H1 (cell line): ENCODE data around the gene CMTM5. TPM values are rescaled to one million over a fixed set of nuclear protein-coding genes. Genes with fewer than 3 reads are reported as not detected.

ENCODE experiments used
- CTCF ChIA-PET: fragments of 300-600 bp; sonication (Branson Sonifier 250); formaldehyde crosslinking; loops from one replicate; lab custom pipeline; 2021; ENCODE audit not compliant: partially characterized antibody; lab: Charles Lee
- POLR2A ChIA-PET: fragments of 300-600 bp; sonication (Branson Sonifier 250); formaldehyde crosslinking; loops from one replicate; lab custom pipeline; 2021; ENCODE audit warnings: inconsistent platforms; ENCODE audit not compliant: partially characterized antibody; lab: Charles Lee
- DNase-seq, 2 experiments: peaks; one replicate each; pipeline versions ENCODE4 v3.0.0 to v3.0.0-alpha.2; 2010 to 2022; ENCODE audit warnings: low spot score in 2 of 2, low read depth in 1 of 2, mixed read lengths in 1 of 2
- FAIRE-seq: peaks from 2 replicates; lab custom pipeline; 2011; peaks lifted over from hg19 to GRCh38; lab: Jason Lieb, UNC
- H2AFZ ChIP-seq: 2 replicates; pipeline ENCODE4 v1.8.1; 2012; ENCODE audit warnings: low read length, inconsistent platforms
- H2AK5ac ChIP-seq: 2 replicates; pipeline ENCODE4 v1.6.1; 2013; ENCODE audit warnings: low read depth, low read length
- H2BK120ac ChIP-seq: replicated peaks from 2 replicates; pipeline ENCODE3; 2013; ENCODE audit warnings: low read depth, low read length, inconsistent platforms
- H2BK12ac ChIP-seq: 2 replicates; pipeline ENCODE4 v1.6.1; 2013; ENCODE audit warnings: low read depth, low read length
- H2BK15ac ChIP-seq: 2 replicates; pipeline ENCODE4 v1.6.1; 2013; ENCODE audit warnings: low read length
- H2BK20ac ChIP-seq: 2 replicates; pipeline ENCODE4 v1.6.1; 2013; ENCODE audit warnings: low read length
- H2BK5ac ChIP-seq: 2 replicates; pipeline ENCODE4 v1.6.1; 2013; ENCODE audit warnings: low read depth, low read length
- H3K14ac ChIP-seq: 2 replicates; pipeline ENCODE4 v1.6.1; 2013; ENCODE audit warnings: inconsistent platforms; ENCODE audit not compliant: insufficient read length
- H3K18ac ChIP-seq: 2 replicates; pipeline ENCODE4 v1.6.1; 2013; ENCODE audit warnings: low read length; ENCODE audit errors: extremely low read depth
- H3K23ac ChIP-seq: 2 replicates; pipeline ENCODE4 v1.6.1; 2013; ENCODE audit warnings: inconsistent platforms; ENCODE audit not compliant: insufficient read length
- H3K23me2 ChIP-seq: 2 replicates; pipeline ENCODE4 v1.6.1; 2013; ENCODE audit warnings: low read depth, low read length
- H3K27ac ChIP-seq: 2 replicates; pipeline ENCODE4 v1.6.1; 2011; ENCODE audit warnings: low read depth, low read length, inconsistent platforms
- H3K27me3 ChIP-seq, 4 experiments: replicated peaks in 1 of 4; 1 replicate in 1 of 4; 2 replicates in 3 of 4; pipeline versions ENCODE4 v1.6.1 to v1.8.1; 2011 to 2013; ENCODE audit warnings: low read length in 3 of 4, mild to moderate bottlenecking in 3 of 4, inconsistent platforms in 2 of 4, mixed read lengths in 2 of 4, moderate library complexity in 1 of 4; ENCODE audit not compliant: control insufficient read depth in 3 of 4, insufficient read depth in 3 of 4; ENCODE audit errors: extremely low read depth in 1 of 4
- H3K36me3 ChIP-seq, 4 experiments: 2 replicates each; pipeline versions ENCODE4 v1.6.1 to v1.8.1; 2011 to 2013; ENCODE audit warnings: mild to moderate bottlenecking in 4 of 4, low read length in 3 of 4, moderate library complexity in 2 of 4, control low read depth in 1 of 4, inconsistent platforms in 1 of 4; ENCODE audit not compliant: insufficient read depth in 4 of 4, control insufficient read depth in 2 of 4
- H3K4ac ChIP-seq: replicated peaks from 2 replicates; pipeline ENCODE3; 2013; ENCODE audit warnings: low read length, low read depth, mixed read lengths, inconsistent platforms; ENCODE audit not compliant: insufficient read length
- H3K4me1 ChIP-seq, 4 experiments: replicated peaks in 1 of 4; 1 replicate in 1 of 4; 2 replicates in 3 of 4; pipeline versions ENCODE4 v1.6.1 to v1.8.1; 2011 to 2013; ENCODE audit warnings: low read length in 3 of 4, inconsistent platforms in 2 of 4, mixed read lengths in 1 of 4; ENCODE audit not compliant: insufficient read depth in 4 of 4, control insufficient read depth in 3 of 4
- H3K4me2 ChIP-seq, 2 experiments: 2 replicates each; pipeline versions ENCODE4 v1.6.1 to v1.8.1; 2011 to 2013; ENCODE audit warnings: low read depth in 2 of 2, low read length in 2 of 2, control low read depth in 1 of 2, inconsistent platforms in 1 of 2, mild to moderate bottlenecking in 1 of 2; ENCODE audit not compliant: insufficient read depth in 1 of 2
- H3K4me3 ChIP-seq, 4 experiments: fragments of 200-600, 300-600 bp in 1 of 4; sonication (generic), shearing (Covaris generic), sonication (Bioruptor Twin) in 1 of 4; 2 replicates each; pipeline versions ENCODE4 v1.5.1 to v1.8.1; 2011 to 2016; ENCODE audit warnings: low read length in 4 of 4, low read depth in 3 of 4, control low read depth in 2 of 4, inconsistent platforms in 2 of 4, mild to moderate bottlenecking in 2 of 4, mixed read lengths in 1 of 4, moderate library complexity in 1 of 4; ENCODE audit not compliant: insufficient read depth in 2 of 4; ENCODE audit errors: extremely low read depth in 1 of 4
- H3K56ac ChIP-seq: replicated peaks from 2 replicates; pipeline ENCODE3; 2013; ENCODE audit warnings: low read depth, mild to moderate bottlenecking, mixed read lengths, low read length, inconsistent platforms; ENCODE audit not compliant: insufficient read length
- H3K79me1 ChIP-seq: 2 replicates; pipeline ENCODE4 v1.6.1; 2013; ENCODE audit warnings: low read depth, low read length, control low read depth
- H3K79me2 ChIP-seq, 2 experiments: 2 replicates each; pipeline versions ENCODE4 v1.6.1 to v1.8.1; 2012 to 2013; ENCODE audit warnings: low read length in 2 of 2, mild to moderate bottlenecking in 2 of 2, inconsistent platforms in 1 of 2; ENCODE audit not compliant: insufficient read depth in 2 of 2, control insufficient read depth in 1 of 2
- H3K9ac ChIP-seq, 4 experiments: replicated peaks in 1 of 4; 1 replicate in 1 of 4; 2 replicates in 3 of 4; pipeline versions ENCODE4 v1.6.1 to v1.8.1; 2011 to 2013; ENCODE audit warnings: low read depth in 3 of 4, low read length in 3 of 4, control low read depth in 2 of 4, mild to moderate bottlenecking in 2 of 4, moderate library complexity in 2 of 4, inconsistent platforms in 1 of 4; ENCODE audit errors: extremely low read depth in 1 of 4
- H3K9me3 ChIP-seq, 2 experiments: 2 replicates each; pipeline versions ENCODE4 v1.6.1 to v1.8.1; 2012 to 2013; ENCODE audit warnings: mild to moderate bottlenecking in 2 of 2, moderate library complexity in 2 of 2, control low read depth in 1 of 2, inconsistent platforms in 1 of 2, low read depth in 1 of 2, low read length in 1 of 2, mixed read lengths in 1 of 2; ENCODE audit not compliant: insufficient read depth in 2 of 2
- H4K20me1 ChIP-seq, 2 experiments: replicated peaks in 1 of 2; 2 replicates each; pipeline versions ENCODE3 to v1.8.1; 2011 to 2013; ENCODE audit warnings: inconsistent platforms in 2 of 2, low read length in 2 of 2, mild to moderate bottlenecking in 1 of 2; ENCODE audit not compliant: insufficient read depth in 2 of 2, control insufficient read depth in 1 of 2
- H4K5ac ChIP-seq: 2 replicates; pipeline ENCODE4 v1.6.1; 2013; ENCODE audit warnings: low read length, low read depth, mixed read lengths, inconsistent platforms; ENCODE audit not compliant: insufficient read length
- H4K8ac ChIP-seq: 2 replicates; pipeline ENCODE4 v1.8.0; 2013; ENCODE audit warnings: mild to moderate bottlenecking, moderate library complexity, low read length, inconsistent platforms; ENCODE audit not compliant: insufficient read depth; ENCODE audit errors: extremely low read depth
- H4K91ac ChIP-seq: replicated peaks from 2 replicates; pipeline ENCODE3; 2013; ENCODE audit warnings: low read length, mixed read lengths, inconsistent platforms; ENCODE audit not compliant: insufficient read length
- ATF2 ChIP-seq: IDR thresholded peaks from 2 replicates; pipeline ENCODE4 v1.6.1; 2012; ENCODE audit warnings: low read length, inconsistent platforms
- BCL11A ChIP-seq, 2 experiments: IDR thresholded peaks; one replicate each; pipeline ENCODE4 v1.6.1; 2011; ENCODE audit warnings: low read depth in 2 of 2, low read length in 2 of 2, mild to moderate bottlenecking in 2 of 2
- GABPA ChIP-seq: IDR thresholded peaks from 2 replicates; pipeline ENCODE4 v1.6.1; 2011; ENCODE audit warnings: mild to moderate bottlenecking, low read length, moderate library complexity, borderline replicate concordance; ENCODE audit not compliant: insufficient read depth
- POU5F1 ChIP-seq: IDR thresholded peaks from 2 replicates; pipeline ENCODE4 v1.6.1; 2011; ENCODE audit warnings: low read depth, mild to moderate bottlenecking, low read length, moderate library complexity
- RAD21 ChIP-seq, 2 experiments: IDR thresholded peaks in 1 of 2; conservative IDR thresholded peaks in 1 of 2; 2 replicates each; pipeline ENCODE4 v1.6.1; 2011; ENCODE audit warnings: low read depth in 2 of 2, low read length in 2 of 2, improper control_type of control experiment in 1 of 2, inconsistent platforms in 1 of 2, mild to moderate bottlenecking in 1 of 2, moderate library complexity in 1 of 2
- RFX5 ChIP-seq: IDR thresholded peaks from 2 replicates; pipeline ENCODE4 v1.6.1; 2011; ENCODE audit warnings: low read depth, low read length, improper control_type of control experiment, borderline replicate concordance
- SP4 ChIP-seq: IDR thresholded peaks from 2 replicates; pipeline ENCODE4 v1.6.1; 2012; ENCODE audit warnings: low read length, inconsistent platforms
- TAF7 ChIP-seq: optimal IDR thresholded peaks from 2 replicates; pipeline ENCODE3; 2011; ENCODE audit warnings: low read depth, mild to moderate bottlenecking, inconsistent platforms, low read length, moderate library complexity, borderline replicate concordance
- USF2 ChIP-seq: IDR thresholded peaks from 2 replicates; pipeline ENCODE4 v1.6.1; 2011; ENCODE audit warnings: low read length, improper control_type of control experiment
- WGBS, 2 experiments: shearing (Covaris generic) in 1 of 2; methylation state at CpG; one replicate each; pipeline versions ENCODE4 v1.1.6 to v1.1.7; 2013 to 2015; ENCODE audit warnings: low lambda C conversion rate in 2 of 2, mixed read lengths in 2 of 2, inconsistent platforms in 1 of 2, low coverage in 1 of 2, missing lambda C conversion rate in 1 of 2; ENCODE audit not compliant: insufficient replicate concordance in 2 of 2, insufficient coverage in 1 of 2, insufficient read length in 1 of 2; ENCODE audit errors: extremely low coverage in 1 of 2, missing lambda C conversion rate in 1 of 2; 5-methylcytosine and 5-hydroxymethylcytosine counted together
- polyA plus RNA-seq, 7 experiments: library from polyadenylated mRNA; depleted of rRNA in 3 of 7; stranded (reverse) in 5 of 7; unstranded in 2 of 7; fragments of >200 nt in 5 of 7; fragments of 200-250 nt in 2 of 7; gene quantifications; 1 replicate in 5 of 7; 2 replicates in 1 of 7; 4 replicates in 1 of 7; pipeline versions ENCODE4 v1.2.1 to v1.2.3, GENCODE V29; 2011 to 2013; ENCODE audit warnings: missing spikeins in 2 of 7, mixed read lengths in 2 of 7
- total RNA-seq: library from RNA; stranded (reverse); fragmentation: NEBNext Ultra II Directional; extraction: Animal tissue kit (Norgen Biotek cat#: 25700); gene quantifications from 2 replicates; pipeline ENCODE4 v1.2.1, GENCODE V29; 2021

The CMTM5 gene
- total and polyA plus RNA-seq, 2 of the 8 experiments (the other 6 are each of a cell fraction or from before 2014, with no cell fraction given): 2.1 TPM; not detected in 1

- Histone ChIP-seq H2BK5ac (no peak overlapping the region), H3K79me1 (no peaks in the 10 kb centered on the region), H3K4me1 (peaks cover 0 to 6% (median 3%) of the 10 kb centered on the region in 4 experiments; a peak in 3 of 7 replicates), H3K23ac (no peak overlapping the region), H2BK15ac (no peak overlapping the region), H3K4ac (no peak overlapping the region), H3K4me3 (no peak overlapping the region), H4K8ac (no peak overlapping the region), H4K91ac (no peak overlapping the region), H3K27me3 (peaks cover 0 to 4% (median 2%) of the 10 kb centered on the region in 4 experiments; a peak in 3 of 7 replicates), H2BK20ac (no peak overlapping the region), H2AFZ (no peak overlapping the region), H3K36me3 (peaks cover 0 to 22% (median 11%) of the 10 kb centered on the region in 4 experiments; a peak in 4 of 8 replicates), H3K23me2 (no peaks in the 10 kb centered on the region), H3K18ac (no peak overlapping the region), H3K56ac (no peak overlapping the region), H3K9ac (no peak overlapping the region), H4K5ac (no peak overlapping the region), H3K79me2 (no peaks in the 10 kb centered on the region), H3K27ac (no peak overlapping the region), H4K20me1 (peaks cover 8 to 10% of the 10 kb centered on the region in 2 experiments), H2AK5ac (no peak overlapping the region), H3K4me2 (no peak overlapping the region), H2BK120ac (no peak overlapping the region), H3K14ac (no peak overlapping the region), H2BK12ac (no peak overlapping the region), H3K9me3 (no peaks in the 10 kb centered on the region)
- DNase-seq (no peak), FAIRE-seq (no peak)
- CTCF ChIA-PET: interaction anchor here (0.6 to 20.9 kb wide), 9 partner anchors 11 to 851 kb away, joined by 3 to 333 read pairs (median 8); partner anchors contain the start of genes CMTM5, IL25 and MYH7
- WGBS, 2 experiments: 93% methylated on average over 8 of the region's 12 CpGs; no CpG with 5 or more reads in 1 of the 2 experiments
- POLR2A ChIA-PET: interaction anchor here (0.8 to 2.1 kb wide), 4 partner anchors 9 to 37 kb away, joined by 3 to 10 read pairs (median 4); partner anchors contain the start of gene PABPN1
- TF ChIP-seq BCL11A (IDR thresholded peaks at IDR 0.05; ENCODE audit: low read depth in 2 of 2, low read length in 2 of 2): no peak
- TF ChIP-seq ATF2: no peak
- no peak for TF ChIP-seq USF2
- no peak for TF ChIP-seq GABPA
- no peak for TF ChIP-seq TAF7
- no peak for TF ChIP-seq RFX5
- no peak for TF ChIP-seq POU5F1
- TF ChIP-seq SP4: no peak
- no peak for TF ChIP-seq RAD21 (IDR thresholded peaks at IDR 0.05 in 1 of 2, conservative IDR thresholded peaks at IDR 0.05 in 1 of 2; ENCODE audit: low read depth in 2 of 2, low read length in 2 of 2)
These were observed 18.2 kb upstream of the CMTM5 start for GRCh38 chr14:23358553-23359166.
